GM18498 (cell line): ENCODE data around the gene PLRG1.

Experiments used
- ATAC-seq: cut with Tn5 transposase; IDR thresholded peaks from one replicate; pipeline ENCODE4 v1.9.1; 2021; ENCODE audit warnings: mild to moderate bottlenecking, moderate library complexity; ENCODE audit not compliant: unreplicated experiment

PLRG1 gene

DNA sequence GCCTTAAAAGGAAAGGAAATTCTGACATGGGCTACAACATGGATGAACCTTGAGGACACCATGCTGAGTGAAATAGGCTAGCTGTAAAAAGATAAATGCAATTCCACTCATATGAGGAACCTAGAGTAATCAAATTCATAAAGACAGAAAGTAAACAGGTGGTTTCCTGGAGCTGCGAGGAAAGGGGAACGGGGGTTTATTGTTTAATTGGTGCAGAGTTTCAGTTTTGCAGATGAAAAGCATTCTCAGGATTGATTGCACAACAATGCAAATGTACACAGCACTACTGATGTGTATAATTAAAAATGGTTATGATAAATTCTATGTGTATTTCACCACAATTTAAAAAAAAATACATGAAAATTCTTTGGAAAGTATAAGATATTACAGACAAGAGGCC is 24.0 kb downstream of the PLRG1 start:
- no peak for ATAC-seq

DNA sequence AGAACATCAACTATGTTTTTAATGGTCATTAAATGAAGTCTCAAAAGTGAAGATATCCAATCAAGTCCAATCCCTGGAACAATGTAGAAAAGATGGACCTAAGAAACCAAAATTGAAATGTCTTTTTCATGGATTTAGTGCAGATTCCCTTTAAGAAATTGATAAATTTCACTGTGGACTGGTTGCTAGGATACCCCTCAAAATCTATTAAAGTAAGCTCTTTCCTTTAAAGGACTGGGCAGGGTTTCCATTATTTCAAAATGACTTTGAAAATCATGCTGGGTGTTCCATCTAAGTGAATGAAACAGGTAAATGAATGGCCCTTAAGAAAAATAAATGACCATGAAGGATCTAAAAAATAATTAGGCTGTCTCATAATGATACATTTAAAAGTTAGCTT is 28.6 kb downstream of the PLRG1 start:
- ATAC-seq, result no peak

DNA sequence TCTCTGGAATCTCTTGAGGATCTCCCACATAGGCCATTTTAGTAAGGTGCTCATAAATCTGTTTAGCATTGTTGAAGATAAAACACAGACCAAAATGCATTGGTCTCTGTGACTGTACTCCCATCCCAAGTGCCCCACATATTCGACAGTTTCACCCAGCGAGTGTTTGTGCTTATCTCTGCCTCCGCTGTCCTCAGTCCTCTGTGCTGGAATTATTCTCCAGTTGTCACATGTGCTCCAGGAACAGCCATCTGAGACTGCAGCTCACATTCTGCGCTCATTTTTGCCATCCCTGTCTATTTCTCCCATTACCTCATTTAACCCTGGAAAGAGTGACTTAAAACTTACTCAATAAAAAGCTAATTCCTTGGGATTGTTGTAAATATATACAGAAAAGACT is 31.0 kb downstream of the PLRG1 start:
- ATAC-seq, result no peak

DNA sequence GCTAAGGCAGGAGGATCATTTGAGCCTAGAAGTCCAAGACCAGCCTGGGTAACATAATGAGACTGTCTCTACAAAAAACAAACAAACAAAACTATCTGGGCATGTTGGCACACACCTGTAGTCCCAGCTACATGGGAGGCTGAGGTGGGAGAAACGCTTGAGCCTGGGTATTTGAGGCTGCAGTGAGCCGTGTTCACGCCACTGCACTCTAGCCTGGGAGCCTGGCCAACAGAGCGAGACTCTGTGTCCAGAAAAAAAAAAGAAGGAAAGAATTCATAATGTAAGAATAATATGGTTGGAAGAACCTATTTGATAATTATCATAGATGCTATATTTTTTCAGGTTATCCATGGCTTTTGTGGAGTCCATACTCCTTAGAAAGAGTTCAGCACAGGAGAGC is 32.6 kb downstream of the PLRG1 start:
- ATAC-seq, result no peak

DNA sequence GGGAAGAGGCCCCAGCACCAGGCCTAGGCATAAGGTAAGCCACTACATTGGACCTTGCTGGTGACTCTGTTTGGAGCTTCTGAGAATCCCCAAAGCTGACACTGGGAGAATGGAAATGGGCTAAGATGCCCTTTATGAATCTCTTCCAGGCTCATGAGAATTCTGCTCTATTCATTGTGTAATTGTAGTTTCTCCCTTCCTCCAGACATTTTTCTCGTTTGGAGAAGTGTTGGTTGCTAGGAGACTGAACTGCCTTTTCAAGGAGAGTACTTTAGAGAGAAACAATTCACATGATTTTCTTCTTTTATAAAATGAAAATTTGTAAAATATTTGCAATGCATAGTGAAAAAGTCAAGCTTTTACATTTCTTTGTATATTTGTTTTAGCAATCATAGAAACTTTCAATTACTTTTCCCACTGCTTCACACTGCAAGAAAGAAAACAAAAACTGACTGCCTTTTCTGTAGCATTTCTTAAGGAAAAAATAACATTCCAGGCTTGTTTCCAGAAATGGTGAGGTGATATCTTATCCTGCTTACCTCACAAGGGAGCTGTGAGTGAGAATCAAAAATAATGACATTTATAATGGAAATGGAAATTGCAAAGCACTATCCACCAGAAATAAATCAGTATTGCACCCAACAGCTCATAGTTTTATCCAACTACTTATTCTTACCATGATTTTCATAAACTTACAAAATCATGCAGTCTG is 33.7 kb downstream of the PLRG1 start:
- ATAC-seq, result no peak

DNA sequence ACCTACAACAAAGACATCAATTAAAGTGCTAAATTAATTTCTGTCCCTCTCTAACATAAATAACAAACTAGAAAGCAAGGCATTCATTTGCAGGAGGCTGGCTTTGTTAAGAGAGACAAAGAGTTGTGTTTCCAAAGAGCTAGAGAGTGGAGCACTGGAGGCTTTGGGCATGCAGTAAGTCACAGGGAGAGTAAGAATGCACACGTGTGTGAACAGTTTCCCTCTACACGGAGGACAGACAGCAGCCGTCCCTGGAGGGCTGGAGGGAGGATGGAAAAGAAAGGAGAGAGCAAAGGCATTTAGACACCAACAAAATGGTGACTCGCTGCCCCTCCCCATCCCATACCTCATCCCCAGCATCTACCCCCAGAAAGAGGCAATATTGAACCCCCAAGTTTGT is 38.2 kb downstream of the PLRG1 start:
- no peak for ATAC-seq

DNA sequence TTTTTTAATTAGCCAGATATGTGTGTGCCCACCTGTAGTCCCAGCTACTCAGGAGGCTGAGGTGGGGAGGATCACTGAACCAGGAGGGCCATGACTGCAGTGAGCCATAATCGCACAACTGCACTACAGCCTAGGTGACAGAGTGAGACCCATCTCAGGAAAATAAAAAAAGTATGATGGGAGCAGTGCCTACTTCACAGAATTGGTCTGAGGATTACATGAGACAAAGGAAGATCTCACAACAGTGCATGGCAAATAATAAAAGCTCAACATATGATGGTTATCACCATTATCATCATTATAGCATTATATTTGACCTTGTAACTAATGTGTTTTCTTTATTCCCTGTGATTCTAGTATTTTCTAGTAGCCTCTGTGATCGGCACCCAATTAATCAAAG is 38.7 kb downstream of the PLRG1 start:
- no peak for ATAC-seq

DNA sequence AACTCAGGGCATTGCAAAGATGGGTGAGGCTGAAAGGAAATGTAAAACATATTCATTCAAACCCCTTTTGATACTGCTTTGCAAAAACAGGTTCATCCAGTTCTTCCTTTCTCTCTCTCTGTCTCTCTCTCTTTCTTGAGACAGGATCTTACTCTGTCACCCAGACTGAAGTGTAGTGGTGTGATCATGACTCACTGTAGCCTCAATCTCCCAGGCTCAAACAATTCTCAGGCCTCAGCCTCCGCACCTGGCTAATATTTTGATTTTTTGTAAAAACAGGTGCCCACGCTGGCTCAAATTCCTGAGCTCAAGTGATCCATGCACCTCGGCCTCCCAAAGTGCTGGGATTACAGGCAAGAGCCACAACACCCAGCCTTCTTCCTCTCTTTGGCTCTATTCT is 43.0 kb downstream of the PLRG1 start:
- no peak for ATAC-seq

DNA sequence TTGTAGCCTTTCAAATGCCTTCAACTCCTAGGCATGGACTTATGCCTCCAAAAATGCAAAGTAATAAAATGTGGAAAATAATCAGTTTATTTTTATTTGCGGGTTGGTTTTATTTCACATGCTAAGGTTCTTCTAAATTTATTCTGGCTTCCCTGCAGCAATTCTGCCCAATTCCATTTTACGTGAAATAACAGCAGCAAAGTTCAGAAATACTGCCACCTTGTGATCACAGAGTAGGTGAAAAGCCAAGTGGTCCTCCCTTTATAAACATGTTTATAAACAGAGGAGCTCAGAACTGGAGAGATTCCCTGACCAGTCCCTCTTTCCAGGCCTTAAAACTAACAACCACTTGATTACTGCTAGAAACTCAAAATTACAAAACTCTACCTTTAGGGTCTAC is 43.9 kb downstream of the PLRG1 start:
- ATAC-seq, result peak; percentile 58

DNA sequence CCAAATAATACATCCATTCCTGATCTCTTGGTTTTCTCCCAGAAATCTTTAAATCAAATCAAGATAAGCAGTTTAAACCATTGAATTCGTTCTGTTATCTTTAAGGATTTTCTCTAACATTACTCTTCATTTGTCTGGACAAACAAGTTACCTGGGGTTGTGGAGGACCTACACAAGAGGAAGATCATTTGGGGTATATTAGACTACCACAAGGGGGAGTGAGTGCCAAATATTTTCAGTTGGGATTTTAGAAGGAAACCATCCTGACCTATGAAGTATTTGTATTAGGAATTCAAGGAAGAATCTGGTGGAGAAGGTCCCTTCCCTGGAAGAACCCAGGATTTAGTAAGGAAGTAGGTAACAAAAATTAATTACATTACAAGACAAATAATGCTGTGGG is 46.6 kb downstream of the PLRG1 start:
- ATAC-seq, result no peak

DNA sequence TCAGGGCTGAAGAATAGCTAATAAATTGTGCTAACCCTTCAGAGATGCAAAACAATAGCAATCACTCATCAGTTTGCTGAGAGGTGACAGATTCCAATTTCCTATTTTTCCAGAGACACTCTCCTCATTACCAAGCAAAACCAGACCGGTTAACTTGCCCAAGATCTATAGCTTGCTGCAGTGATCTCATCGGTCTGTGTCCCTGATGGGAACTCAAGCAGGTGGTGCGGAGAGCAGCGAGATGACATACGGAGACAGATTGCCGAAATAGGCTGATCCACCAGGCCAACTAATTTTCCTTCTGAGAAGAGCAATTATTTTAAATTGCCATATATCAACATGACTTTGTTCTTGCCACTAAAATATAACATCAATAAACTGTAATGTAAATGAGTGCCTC is 48.1 kb downstream of the PLRG1 start:
- no peak for ATAC-seq

DNA sequence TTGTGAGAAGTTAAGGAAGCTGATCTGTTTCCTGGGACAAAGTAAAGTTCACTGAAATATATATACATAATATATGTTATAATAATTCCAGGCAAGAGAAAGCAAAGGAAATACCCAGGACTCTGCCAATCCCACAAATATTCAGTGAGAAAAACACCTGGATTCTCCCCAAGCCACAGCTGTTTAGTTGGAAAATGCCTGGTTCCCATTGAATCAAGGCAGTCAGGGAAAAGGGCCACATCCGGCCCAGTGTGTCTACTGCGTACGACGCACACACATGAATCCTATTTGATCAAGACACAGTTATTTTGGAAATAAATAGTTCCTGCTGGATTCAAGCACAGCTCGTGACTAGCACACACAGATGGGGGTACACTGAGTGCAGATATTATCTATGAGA is 52.3 kb downstream of the PLRG1 start:
- ATAC-seq, result no peak

DNA sequence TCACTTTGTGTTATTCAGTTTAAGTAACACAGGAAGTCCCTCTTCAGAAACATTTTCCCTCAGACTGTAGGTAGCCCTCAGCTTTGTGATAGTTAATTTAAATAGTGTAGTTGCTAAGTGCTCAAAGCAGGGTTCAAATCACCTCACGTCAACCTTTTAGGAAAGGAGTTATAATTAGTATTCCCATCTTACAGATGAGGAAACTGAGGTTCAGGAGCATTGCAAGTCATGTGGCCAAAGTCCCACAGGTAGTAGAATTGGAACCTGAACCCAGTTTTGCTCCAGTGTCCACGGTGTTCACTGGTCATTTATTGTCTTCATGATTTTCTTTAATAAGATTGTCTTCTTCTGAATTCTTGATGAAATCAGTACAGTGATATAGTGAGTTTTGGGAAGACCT is 54.3 kb downstream of the PLRG1 start:
- no peak for ATAC-seq

DNA sequence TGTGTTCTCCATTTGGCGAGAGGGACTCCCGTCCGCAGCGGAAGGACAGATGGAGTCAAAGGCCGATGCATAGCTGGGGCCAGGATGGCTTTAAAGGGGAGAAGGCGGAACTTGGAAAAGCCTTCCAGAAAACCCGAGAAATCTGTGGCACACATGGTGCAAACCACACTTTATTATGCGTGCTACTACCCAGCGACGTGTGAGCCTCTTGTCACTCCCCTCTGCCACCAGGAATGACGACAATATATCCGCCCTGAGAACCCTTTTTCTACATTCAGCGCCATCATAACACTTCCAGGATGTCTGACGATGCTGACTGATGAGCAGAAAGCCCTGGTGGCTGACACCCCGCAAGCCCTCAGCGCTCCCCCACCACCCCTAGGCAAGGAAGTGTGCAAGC is 57.9 kb downstream of the PLRG1 start:
- ATAC-seq, result peak; percentile 1

DNA sequence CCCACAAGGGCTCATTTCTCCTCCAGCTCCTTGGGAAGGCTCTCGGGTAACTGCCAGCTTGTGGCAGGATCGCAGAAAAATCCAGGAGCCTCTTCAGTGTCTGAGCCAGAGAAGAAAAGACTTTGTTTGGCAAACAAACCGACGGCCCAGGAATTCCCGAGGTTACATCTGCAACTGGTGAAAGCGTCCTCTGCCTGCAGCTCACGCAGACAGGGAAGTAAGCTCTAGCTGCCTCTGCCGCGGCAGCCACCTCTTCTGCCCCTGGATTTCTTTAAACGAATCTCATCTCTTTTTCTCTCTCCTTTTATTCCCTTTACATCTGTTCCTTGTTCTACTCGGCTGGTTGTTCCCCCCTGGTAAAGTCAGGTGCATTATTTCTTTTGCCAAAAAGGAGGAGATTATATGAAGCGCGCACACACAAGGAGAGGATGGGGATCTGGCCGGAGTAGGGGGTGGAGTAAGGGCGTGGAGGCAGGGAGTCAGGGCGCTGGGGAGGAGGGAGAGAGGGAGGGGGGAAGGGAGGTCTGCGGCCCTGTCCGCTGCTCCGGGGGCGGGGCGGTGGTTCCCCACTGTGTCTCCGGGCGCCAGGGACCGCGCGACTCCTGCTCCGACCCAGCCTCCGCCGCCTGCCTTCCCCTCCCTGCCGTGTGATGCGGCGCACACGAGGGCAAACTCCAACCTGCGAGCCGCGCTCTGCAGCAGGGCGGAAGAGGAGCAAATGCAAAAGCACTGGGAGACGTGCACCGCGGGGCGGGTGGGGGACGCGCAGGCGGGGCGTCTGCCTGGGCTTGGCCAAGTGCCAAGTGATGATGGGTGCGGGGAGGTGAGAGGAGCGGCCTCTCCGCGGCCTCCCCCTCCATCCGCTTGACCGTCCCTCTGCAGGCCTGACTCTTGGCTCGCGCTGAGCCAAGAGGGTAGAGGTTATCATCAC is 58.6 kb downstream of the PLRG1 start, which contains the start of gene DCHS2:
Gene DCHS2 (minus strand): TSS at position 459 of the 931 bp plus-strand sequence. CDS start 444 bp downstream, at position 15.
- peak; percentile 71 for ATAC-seq

DNA sequence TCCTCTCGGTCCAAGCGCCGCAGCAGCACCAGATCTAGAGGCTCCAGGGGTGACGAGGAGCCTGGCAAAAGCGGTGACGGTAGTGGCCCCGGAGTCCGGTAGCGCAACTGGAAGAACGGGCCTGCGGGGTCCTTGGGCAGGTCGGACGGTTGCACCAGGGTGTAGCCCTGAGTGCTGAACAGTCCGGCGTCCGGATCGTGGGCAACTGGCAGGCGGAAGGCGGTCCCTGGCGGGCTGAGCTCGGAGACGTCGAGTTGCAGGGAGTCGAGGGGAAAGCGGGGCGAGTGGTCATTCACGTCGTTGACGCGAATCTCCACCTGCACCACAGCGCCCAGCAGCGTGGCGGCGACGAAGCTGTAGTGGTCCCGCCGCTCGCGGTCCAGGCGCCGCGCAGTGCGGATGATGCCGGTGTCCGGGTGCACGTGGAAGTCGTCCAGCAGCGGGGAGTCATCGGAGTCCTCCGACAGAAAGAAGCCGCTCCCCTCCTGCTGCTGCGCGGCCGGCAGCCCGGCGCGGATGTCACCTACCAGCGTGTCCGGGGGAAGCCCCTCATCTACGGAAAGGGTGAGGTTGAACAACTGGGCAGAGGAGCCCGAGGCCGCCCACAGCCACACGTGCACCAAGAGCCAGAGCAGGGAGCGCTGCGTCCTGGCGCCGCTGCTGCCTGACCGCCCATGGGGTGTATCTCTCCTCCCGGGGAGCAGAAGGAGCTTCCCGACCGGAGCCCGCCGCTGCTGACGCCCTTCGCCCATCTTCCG is 59.4 kb downstream of the PLRG1 start:
- ATAC-seq, result peak; percentile 63

DNA sequence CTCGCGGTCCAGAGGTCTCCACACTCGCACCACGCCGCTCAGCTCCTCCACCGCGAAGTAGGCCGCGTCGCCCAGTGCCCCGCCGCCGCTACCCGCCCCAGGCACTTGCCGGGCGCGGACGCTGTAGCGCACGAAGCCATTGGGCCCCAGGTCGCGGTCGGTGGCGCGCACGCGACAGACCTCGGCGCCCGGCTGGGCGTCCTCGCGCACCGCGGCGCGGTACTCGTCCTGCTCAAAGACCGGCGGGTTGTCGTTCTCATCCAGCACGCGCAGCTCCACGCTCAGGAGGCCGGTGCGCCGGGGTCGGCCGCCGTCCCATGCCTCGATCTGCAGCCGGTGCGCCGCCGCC is 60.0 kb downstream of the PLRG1 start:
- ATAC-seq, result no peak

DNA sequence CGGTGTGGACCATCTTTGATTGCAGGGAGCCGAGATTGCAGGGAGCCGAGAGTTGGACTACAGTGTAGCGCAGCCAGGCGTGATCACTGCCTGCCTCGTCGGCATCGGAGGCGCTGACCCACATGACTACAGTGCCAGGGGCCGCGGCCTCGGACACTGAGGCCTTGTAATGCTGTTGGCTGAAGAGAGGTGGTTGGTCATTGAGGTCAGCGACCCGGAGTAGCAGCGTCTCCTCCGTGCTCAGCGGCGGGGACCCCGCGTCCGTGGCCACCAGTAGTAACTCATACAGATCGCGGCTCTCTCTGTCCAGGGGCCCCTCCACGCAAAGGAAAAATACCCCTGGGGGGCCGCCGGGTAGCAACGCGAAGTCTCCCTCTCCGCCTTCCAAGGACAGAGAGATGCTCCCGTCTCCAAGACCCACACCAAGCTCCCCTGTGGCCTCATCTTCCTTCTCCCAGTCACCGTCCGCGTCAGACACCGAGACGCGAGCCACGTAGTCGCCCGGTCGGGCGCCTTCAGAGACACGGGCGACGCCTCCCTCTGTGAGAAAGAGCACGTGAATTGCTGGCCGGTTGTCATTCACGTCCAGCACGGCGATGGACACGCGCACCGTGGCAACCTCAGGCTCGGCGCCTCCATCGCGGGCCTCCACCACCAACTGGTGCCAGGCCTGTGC is 60.5 kb downstream of the PLRG1 start:
- no peak for ATAC-seq

DNA sequence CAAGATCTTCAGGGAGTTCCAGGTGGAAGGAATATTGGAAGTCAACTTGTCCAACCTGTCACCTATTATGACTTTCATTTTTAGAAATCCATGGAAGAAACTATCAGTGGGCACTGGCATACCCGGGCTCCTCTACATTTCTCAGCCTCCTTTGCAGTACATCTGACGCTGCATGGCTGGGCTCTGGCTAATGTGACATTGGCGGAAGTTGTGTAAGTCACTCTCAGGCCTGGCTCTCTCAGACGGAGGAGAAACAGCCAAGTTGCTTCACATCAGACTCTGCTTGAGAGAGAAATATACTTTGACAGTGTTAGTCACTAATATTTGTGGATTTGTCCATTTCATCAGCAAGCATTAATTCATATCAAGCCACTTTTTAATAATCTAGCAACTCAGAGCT is 63.1 kb downstream of the PLRG1 start:
- no peak for ATAC-seq

DNA sequence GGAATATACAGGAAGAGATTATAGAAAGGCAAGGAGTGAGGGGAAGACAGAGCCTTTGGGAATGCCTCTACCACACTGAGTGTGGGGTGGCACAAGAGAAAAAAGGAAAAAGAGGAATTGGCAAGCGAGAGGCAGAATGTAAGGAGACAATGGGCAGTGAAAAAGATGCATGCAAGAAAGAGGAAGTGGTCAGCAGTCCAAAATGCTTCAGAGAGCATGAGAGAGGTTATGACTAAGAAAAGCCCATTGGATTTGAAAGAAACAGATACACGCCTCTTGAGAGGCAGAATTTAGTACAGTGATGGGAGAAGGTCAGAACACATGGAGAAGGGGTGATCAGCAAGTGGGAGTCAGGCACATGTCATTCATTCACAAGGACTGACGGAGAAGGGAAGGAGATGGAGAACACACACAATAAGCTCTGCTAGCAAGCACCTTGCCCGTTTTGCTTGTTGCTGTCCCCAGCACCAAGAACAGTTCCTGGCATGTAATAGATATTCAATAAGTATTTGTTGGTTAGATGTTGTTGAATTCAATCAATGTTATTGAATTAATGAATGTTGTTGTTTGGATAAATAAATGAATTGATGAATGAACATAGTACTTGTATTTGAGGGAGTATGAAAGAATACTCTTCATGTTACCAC is 65.0 kb downstream of the PLRG1 start:
- ATAC-seq, result peak; percentile 98
